Measurements from ENCODE around the gene APOA1.
"Not testable (repeated sequence)": the region's sequence is repeated elsewhere in the genome, so short reads cannot be mapped to it uniquely, and the experiment has no call there.

The APOA1 gene

DNA sequence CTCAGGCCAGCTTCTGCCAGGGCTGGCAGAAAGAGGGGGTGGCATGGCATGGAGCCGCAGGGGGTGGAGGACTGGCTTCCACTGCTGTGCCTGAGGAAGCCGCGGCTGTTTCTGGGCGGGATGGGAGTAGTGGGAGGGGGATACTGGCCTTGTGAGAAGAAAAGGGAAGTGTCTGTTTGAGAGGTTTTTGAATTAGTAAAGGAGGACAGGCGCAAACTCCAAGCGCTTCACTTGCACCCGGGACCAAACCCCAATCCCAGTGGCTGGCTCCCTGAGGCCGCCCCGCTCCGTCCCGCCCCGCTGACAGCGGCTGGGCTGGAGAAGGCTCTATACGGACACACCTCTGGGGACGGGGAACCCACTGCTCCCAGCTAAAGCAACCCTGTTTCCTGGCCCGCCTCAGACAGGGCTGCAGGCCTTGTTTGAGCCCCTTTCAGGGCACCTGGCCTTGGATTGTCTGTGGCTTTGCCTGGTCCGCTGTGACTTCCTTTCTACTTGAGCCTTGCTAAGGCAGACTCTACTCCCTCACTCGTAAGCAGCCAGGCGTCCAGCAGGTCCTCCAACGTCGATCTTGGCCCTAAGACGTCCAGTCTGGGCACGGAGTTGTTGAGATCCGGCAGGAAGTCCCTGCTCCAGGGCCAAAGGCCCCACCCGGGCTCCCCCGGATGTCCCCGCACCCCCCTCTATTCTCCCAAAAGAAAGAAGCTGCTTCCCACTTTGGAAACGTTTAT, 2.2 kb downstream of the APOA1 start:
- DNase-seq (ENCODE audit: extremely low read depth in 1 of 2, low read depth in 1 of 2), result no peak

DNA sequence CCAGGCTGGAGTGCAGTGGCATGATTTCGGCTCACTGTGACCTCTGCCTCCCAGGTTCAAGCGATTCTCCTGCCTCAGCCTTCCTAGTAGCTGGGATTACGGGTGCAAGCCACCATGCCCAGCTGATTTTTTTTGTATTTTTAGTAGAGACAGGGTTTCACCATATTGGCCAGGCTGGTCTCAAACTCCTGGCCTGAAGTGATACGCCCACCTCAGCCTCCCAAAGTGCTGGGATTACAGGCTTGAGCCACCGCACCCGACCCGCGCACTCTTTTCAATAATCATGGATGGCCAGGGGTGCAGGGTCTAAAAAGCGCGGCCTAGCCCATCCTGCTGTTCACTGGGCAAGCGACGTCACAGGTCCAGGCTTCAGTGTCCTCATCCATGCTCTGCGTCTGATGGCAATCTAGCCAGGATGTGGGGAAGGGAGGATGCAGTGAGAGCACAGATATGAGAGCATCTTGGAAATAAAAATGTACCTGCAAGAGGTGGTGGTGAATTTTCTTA, 2.8 kb downstream of the APOA1 start:
- DNase-seq (ENCODE audit: extremely low read depth in 1 of 2, low read depth in 1 of 2), result not testable (repeated sequence)

DNA sequence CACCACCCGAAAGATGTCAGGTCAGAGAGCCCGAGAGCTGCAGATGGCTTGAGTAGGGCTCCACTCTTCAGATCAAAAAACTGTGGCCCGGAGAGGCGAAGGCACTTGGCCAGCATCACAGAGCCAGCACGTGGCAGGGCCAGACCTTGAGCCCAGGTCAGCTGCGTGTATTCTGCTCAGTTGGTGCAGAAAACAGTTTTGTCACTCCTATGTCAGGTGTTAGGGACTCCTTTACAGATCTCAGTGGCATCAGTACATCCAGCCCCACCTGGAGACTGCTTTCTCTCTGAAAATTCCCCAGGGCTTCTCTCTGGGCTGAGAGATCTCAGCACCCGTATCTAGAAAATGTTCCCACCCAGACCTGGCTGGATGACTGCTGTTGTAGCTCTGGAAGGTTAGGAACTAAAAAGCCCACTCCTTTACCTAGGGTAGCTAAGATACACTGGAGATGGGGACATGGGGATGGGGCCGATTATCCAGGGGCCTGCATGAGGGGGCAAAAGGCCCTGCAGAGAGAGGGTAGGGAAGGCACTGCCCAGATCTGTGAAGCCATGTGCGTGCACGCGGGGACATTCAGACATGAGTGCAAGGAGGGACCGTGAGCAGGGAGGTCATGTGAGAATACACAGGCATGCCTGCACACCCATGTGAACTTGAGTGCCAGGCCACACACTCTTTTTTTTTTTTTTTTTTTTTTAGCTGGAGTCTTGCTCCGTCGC, 3.4 kb downstream of the APOA1 start:
- DNase-seq (ENCODE audit: extremely low read depth in 1 of 2, low read depth in 1 of 2), result no peak

DNA sequence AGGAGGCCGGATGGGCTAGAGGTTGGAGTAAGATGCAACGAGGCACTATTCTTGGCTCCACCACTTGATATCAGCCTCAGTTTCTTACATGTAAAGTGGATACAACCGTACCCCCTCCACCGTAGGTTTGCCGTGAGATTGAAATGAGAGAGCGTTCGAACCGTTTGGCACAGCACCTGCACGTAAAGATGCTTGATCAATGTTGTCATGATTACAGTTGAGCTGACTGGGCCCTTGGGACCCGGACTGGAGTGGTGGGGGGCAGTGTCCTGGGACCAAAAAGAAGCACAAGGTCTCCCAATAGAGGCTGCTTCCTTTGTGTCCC, 4.0 kb downstream of the APOA1 start:
- no peak for DNase-seq (ENCODE audit: extremely low read depth in 1 of 2, low read depth in 1 of 2)

DNA sequence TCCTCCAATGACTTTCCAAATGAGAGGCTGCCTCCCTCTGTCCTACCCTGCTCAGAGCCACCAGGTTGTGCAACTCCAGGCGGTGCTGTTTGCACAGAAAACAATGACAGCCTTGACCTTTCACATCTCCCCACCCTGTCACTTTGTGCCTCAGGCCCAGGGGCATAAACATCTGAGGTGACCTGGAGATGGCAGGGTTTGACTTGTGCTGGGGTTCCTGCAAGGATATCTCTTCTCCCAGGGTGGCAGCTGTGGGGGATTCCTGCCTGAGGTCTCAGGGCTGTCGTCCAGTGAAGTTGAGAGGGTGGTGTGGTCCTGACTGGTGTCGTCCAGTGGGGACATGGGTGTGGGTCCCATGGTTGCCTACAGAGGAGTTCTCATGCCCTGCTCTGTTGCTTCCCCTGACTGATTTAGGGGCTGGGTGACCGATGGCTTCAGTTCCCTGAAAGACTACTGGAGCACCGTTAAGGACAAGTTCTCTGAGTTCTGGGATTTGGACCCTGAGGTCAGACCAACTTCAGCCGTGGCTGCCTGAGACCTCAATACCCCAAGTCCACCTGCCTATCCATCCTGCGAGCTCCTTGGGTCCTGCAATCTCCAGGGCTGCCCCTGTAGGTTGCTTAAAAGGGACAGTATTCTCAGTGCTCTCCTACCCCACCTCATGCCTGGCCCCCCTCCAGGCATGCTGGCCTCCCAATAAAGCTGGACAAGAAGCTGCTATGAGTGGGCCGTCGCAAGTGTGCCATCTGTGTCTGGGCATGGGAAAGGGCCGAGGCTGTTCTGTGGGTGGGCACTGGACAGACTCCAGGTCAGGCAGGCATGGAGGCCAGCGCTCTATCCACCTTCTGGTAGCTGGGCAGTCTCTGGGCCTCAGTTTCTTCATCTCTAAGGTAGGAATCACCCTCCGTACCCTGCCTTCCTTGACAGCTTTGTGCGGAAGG, 4.8 kb downstream of the APOA1 start:
- DNase-seq (ENCODE audit: extremely low read depth in 1 of 2, low read depth in 1 of 2), result no peak

DNA sequence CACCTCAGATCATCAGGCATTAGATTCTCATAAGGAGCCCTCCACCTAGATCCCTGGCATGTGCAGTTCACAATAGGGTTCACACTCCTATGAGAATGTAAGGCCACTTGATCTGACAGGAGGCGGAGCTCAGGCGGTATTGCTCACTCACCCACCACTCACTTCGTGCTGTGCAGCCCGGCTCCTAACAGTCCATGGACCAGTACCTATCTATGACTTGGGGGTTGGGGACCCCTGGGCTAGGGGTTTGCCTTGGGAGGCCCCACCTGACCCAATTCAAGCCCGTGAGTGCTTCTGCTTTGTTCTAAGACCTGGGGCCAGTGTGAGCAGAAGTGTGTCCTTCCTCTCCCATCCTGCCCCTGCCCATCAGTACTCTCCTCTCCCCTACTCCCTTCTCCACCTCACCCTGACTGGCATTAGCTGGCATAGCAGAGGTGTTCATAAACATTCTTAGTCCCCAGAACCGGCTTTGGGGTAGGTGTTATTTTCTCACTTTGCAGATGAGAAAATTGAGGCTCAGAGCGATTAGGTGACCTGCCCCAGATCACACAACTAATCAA, 5.6 kb downstream of the APOA1 start:
- no peak for DNase-seq (ENCODE audit: extremely low read depth in 1 of 2, low read depth in 1 of 2)

DNA sequence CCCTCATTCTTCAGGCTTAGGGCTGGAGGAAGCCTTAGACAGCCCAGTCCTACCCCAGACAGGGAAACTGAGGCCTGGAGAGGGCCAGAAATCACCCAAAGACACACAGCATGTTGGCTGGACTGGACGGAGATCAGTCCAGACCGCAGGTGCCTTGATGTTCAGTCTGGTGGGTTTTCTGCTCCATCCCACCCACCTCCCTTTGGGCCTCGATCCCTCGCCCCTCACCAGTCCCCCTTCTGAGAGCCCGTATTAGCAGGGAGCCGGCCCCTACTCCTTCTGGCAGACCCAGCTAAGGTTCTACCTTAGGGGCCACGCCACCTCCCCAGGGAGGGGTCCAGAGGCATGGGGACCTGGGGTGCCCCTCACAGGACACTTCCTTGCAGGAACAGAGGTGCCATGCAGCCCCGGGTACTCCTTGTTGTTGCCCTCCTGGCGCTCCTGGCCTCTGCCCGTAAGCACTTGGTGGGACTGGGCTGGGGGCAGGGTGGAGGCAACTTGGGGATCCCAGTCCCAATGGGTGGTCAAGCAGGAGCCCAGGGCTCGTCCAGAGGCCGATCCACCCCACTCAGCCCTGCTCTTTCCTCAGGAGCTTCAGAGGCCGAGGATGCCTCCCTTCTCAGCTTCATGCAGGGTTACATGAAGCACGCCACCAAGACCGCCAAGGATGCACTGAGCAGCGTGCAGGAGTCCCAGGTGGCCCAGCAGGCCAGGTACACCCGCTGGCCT, 7.1 kb downstream of the APOA1 start:
- no peak for DNase-seq (ENCODE audit: extremely low read depth in 1 of 2, low read depth in 1 of 2)

DNA sequence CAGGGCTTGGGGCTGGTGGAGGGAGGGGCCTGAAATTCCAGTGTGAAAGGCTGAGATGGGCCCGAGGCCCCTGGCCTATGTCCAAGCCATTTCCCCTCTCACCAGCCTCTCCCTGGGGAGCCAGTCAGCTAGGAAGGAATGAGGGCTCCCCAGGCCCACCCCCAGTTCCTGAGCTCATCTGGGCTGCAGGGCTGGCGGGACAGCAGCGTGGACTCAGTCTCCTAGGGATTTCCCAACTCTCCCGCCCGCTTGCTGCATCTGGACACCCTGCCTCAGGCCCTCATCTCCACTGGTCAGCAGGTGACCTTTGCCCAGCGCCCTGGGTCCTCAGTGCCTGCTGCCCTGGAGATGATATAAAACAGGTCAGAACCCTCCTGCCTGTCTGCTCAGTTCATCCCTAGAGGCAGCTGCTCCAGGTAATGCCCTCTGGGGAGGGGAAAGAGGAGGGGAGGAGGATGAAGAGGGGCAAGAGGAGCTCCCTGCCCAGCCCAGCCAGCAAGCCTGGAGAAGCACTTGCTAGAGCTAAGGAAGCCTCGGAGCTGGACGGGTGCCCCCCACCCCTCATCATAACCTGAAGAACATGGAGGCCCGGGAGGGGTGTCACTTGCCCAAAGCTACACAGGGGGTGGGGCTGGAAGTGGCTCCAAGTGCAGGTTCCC, 7.8 kb downstream of the APOA1 start, which contains the start of gene APOC3:
TSS of gene APOC3 (plus strand) at position 383 of the 659 bp plus-strand sequence. CDS start 676 bp downstream, outside the sequence.
- no peak for DNase-seq (ENCODE audit: extremely low read depth in 1 of 2, low read depth in 1 of 2)

DNA sequence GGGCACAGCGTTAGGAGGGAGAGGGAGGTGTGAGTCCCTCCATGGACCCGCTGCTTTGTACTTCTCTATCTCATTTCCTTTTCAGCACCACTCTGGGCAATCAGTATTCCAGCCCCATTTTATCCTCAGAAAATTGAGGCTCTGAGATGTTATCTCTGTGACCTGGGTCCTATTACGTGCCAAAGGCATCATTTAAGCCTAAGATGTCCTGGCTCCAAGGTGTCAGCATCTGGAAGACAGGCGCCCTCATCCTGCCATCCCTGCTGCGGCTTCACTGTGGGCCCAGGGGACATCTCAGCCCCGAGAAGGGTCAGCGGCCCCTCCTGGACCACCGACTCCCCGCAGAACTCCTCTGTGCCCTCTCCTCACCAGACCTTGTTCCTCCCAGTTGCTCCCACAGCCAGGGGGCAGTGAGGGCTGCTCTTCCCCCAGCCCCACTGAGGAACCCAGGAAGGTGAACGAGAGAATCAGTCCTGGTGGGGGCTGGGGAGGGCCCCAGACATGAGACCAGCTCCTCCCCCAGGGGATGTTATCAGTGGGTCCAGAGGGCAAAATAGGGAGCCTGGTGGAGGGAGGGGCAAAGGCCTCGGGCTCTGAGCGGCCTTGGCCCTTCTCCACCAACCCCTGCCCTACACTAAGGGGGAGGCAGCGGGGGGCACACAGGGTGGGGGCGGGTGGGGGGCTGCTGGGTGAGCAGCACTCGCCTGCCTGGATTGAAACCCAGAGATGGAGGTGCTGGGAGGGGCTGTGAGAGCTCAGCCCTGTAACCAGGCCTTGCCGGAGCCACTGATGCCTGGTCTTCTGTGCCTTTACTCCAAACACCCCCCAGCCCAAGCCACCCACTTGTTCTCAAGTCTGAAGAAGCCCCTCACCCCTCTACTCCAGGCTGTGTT, 8.5 kb downstream of the APOA1 start:
- DNase-seq (ENCODE audit: extremely low read depth in 1 of 2, low read depth in 1 of 2), result no peak

DNA sequence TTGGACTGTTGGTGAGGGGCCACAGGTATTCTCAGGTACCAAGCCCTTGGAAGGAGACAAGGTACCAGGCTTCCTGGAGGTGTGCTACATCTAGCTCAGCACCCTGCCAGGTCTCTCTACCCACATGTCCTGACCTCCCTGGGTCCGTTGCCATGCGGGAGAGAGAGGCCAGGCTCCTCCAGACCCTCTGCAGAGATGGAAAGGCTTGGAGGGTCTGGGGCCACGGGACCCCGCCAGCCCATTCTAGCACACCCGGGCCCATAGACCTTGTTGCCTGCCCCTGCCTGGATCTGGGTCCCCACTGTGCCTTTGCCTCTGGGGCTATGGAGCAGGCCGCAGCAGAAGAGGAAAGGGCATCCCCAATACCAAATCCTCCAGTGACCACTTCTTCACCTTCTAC, 10.0 kb downstream of the APOA1 start:
- DNase-seq (ENCODE audit: extremely low read depth in 1 of 2, low read depth in 1 of 2), result no peak

DNA sequence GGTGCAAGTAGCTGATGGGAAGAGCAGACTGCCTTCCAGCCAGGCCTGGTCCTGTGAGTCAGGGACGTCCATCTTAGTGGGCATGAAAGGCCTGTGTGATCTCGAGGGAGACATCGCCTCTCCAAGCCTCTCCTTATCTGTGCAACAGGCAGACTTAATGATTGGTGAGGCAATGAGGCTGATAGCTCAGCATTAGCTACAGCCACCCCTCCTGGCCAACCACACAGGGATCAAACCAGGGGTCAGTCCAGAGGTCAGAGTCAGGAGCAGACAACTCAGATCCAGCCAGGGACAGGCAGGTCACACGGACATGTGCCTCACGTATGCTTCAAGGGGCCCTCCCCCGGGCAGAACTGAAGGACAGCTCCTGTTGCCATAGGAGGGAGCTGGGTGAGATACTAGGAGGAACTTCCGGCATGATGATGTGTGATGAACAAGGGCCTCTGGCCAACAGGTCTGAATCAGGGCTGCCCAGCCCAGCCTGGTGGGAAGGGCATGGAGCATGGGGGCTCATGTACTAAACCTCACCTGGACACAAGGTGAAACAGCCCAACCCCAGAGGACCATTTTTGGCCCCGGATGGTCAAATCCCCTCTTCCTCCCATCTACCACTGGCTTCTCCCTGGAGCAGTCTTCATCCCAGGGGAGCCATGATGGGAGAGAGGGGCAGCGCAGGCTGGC, 10.5 kb downstream of the APOA1 start:
- DNase-seq (ENCODE audit: extremely low read depth in 1 of 2, low read depth in 1 of 2), result no peak

DNA sequence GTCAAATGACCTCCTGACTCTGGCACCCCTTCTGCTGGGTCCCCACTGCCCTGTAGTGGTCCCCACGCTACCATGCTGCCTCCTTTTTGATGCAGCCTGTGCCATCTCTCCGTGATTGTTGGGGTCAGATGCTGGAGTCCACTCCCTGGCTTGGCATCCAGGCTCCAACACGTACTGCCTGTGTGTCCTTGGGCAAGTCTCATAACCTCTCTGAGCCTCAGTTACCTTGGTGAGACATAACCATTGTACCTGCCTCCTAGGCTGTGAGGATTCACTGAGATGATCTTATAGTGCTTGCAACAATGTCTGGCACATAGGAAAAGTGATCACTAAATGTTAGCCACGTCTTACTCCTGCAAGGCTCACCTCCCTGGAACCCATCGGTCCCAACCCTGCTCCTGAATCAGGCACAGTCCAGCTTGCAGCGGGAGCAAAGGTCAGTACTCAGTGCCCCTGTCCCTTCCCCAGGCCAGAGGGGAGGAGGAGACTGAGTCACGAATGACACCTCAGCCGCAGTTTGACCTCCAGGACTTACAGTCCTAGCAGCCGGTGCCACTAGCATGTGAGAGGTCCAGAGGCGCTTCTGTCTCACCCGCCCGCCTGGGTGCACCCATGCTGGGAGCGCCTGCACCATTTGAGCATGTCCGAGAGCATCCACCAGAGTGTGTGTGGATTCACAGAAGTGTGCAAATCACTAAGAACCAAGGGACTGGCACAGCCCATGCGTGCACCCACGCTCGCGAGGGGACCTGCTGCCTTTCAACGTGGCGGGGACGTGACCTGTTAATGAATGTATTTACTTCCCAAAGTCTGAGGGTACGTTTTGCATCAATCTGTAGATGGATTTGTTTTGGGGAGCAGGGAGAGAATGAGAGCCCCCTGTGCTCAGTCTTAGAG, 11.3 kb downstream of the APOA1 start:
- no peak for DNase-seq (ENCODE audit: extremely low read depth in 1 of 2, low read depth in 1 of 2)

DNA sequence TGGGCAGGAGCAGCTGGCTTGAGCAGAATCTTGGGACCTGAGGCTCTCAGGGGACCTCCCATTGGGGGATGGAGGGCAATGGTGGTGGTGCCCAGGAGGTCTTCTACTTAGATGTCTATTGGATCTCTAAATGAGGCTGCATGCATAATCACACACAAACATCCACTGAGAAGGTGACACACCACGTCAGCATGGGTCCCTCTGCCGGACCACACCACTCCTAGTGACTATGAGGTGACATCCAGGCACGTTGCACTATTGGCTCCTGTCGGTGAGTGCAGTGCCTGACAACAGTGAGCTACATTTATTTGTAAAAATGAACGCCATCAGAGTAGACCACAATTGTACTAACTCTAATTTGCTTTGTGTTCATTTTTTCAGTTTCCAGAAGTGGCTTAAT, 12.0 kb downstream of the APOA1 start:
- no peak for DNase-seq (ENCODE audit: extremely low read depth in 1 of 2, low read depth in 1 of 2)

DNA sequence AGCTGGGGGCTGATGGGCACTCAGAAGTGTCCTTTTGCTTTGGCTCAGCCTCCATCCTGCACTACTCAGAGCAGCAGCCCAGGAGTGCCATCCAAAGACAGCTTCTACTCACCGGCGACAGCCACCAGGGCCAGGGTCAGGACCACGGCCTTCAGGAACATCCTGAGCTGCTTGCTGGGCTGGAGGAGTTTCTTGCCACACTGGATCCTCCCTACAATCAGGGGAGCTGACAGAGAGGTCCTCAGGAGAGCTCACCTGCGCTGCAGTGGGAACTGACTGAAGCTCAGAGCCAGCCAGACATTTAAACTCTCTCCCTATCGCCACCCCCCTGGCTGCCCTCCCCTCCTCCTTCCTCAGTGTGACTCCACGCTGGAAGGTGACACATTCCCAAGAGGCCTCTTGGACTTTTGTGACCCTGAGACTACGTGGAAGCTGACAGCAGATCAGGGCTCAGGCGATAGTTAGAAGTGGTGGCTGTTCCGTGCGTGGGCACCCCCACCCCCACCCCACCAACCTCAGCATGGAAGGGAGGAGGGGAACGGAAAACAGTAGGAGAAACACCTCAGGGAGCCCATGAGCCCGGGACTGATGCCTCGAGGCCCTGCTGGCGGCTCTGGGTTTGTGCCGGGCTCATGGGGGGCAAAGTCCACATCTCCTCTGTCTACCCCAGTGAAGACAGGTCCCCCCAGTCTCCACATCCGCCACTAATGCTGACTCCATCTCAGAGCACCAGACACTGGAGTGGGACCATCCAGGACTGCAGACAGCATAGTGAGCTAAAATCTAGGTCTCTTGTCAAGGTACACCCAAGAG, 14.2 kb downstream of the APOA1 start, which contains the start of gene APOA4:
TSS of gene APOA4 (minus strand) at position 274 of the 813 bp plus-strand sequence. CDS start at position 161, 113 bp downstream.
- no peak for DNase-seq (ENCODE audit: extremely low read depth in 1 of 2, low read depth in 1 of 2)

DNA sequence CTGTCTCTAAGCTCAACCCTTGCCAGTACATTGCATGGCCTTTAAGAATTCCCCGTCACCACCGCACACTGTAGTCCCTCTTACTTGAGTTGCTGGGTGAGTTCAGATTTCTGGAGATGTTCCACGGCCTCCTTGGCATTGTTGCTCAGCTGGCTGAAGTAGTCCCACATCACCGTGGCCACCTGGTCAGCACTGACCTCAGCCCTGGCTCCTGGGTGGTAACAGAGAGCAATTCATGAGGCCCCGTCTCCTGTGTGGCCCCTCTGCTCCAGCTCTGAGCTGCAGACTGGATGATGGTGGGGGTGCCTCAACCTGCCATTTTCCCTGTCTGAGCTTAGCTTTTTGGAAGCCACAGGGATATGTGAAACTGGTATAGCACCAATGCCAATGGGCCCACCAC, 14.8 kb downstream of the APOA1 start:
- no peak for DNase-seq (ENCODE audit: extremely low read depth in 1 of 2, low read depth in 1 of 2)
